ENCODE measurements around the gene ULK2.

Gene ULK2

DNA sequence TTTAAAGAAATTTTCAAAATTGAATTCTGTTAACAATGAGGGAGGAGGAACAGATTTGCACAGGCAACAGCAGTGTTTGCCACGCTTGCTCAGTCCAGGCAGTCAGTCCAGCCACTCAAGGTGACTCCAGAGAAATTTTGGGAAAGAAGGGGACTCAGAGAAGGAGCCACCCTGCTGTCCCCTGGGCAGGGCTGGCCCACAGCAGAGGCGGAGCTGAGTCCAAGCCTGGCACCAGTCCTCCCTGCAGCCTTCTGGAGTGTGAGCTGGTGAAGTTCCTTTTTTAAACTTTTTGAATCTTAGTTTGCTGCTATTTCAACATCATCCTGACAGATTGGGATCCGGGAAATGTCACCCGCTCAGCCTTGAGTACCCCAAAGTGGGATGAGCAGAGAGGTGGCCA, 136.9 kb downstream of the ULK2 start:
- DNase-seq (ENCODE audit: extremely low spot score) = no peak
- TF ChIP-seq BHLHE40 (IDR thresholded peaks at IDR 0.05; ENCODE audit: borderline replicate concordance) (no peak), ZNF384 (IDR thresholded peaks at IDR 0.05) (no peak), ARNT (IDR thresholded peaks at IDR 0.05) (no peak), HDGF (IDR thresholded peaks at IDR 0.05; ENCODE audit: borderline replicate concordance) (no peak), FOXA1 (IDR thresholded peaks at IDR 0.05) (no peak), FOXM1 (IDR thresholded peaks at IDR 0.05; ENCODE audit: borderline replicate concordance) (no peak), SP1 (IDR thresholded peaks at IDR 0.05) (no peak), TARDBP (IDR thresholded peaks at IDR 0.05) (no peak), FOXK2 (IDR thresholded peaks at IDR 0.05) (no peak), ELF4 (IDR thresholded peaks at IDR 0.05) (no peak), LEF1 (IDR thresholded peaks at IDR 0.05; ENCODE audit: borderline replicate concordance) (no peak)
- TF ChIP-seq, protein P1, sequence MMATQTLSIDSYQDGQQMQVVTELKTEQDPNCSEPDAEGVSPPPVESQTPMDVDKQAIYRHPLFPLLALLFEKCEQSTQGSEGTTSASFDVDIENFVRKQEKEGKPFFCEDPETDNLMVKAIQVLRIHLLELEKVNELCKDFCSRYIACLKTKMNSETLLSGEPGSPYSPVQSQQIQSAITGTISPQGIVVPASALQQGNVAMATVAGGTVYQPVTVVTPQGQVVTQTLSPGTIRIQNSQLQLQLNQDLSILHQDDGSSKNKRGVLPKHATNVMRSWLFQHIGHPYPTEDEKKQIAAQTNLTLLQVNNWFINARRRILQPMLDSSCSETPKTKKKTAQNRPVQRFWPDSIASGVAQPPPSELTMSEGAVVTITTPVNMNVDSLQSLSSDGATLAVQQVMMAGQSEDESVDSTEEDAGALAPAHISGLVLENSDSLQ (IDR thresholded peaks at IDR 0.05) = no peak
- ChIA-PET CTCF (no interaction called here), POLR2A (interaction anchor here (0.7 kb wide), 1 partner anchor 10 kb away, joined by 3 read pairs; no protein-coding TSS in a partner anchor)

DNA sequence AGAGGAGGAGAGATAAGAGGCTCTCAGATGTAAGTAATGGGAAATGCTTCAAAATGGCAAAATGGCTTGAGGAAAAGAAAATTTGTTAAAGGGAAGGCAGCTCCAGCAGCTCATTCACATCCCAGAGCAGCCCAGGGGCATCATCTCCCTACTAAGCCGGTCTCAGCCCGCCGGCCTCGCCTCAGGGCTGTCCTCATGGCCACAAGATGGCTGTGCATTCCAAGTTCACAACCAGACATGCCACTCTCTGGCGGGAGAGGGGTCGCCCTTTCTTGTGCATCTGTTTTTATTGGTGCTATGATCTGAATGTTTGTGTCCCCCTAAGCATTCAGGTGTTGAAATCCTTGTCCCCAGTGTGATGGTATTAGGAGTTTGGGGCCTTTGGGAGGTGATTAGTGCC, 137.8 kb downstream of the ULK2 start:
- CTCF ChIA-PET = no interaction called here
- TF ChIP-seq ARNT (IDR thresholded peaks at IDR 0.05) = no peak
- no peak for TF ChIP-seq TARDBP (IDR thresholded peaks at IDR 0.05)
- TF ChIP-seq HDGF (IDR thresholded peaks at IDR 0.05; ENCODE audit: borderline replicate concordance) = no peak
- TF ChIP-seq, protein P1 (IDR thresholded peaks at IDR 0.05) = no peak
- no peak for TF ChIP-seq FOXA1 (IDR thresholded peaks at IDR 0.05)
- no peak for TF ChIP-seq CTBP1 (IDR thresholded peaks at IDR 0.05; ENCODE audit: borderline replicate concordance)
- no peak for TF ChIP-seq FOXM1 (IDR thresholded peaks at IDR 0.05; ENCODE audit: borderline replicate concordance)
- POLR2A ChIA-PET = interaction anchor here (2.4 kb wide), 1 partner anchor 352 kb away, joined by 5 read pairs; the partner anchor contains the start of gene MAPK7
- DNase-seq (ENCODE audit: extremely low spot score) = no peak

DNA sequence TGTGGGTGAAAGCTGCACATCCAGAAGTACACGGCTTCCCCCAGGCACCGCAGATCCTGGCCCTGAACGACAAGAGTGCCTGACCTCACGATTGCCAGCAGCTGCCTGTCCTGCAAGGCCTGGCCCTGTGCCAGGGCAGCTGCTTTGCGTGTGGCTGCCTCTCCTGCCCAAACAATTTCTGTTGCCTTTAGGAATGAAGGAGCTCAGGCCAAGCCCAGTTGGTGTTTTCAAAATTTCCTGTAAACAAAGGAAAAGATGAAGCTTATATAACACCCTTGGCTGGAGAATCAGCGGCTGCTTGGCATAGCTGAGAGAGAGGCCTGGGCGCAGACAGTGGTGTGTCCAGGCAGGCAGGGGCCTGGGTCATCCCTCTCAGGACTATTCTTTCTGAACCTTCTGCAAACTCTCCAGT, 139.6 kb downstream of the ULK2 start:
- ChIA-PET CTCF (interaction anchor here (0.5 to 2.1 kb wide), 7 partner anchors 9 to 259 kb away, joined by 3 to 16 read pairs (median 4); no protein-coding TSS in a partner anchor), POLR2A (interaction anchor here (0.6 to 2.4 kb wide), 4 partner anchors 16 to 350 kb away, joined by 3 to 15 read pairs (median 8); partner anchors contain the start of genes ALDH3A2 and MAPK7)
- no peak for DNase-seq (ENCODE audit: extremely low spot score)
- TF ChIP-seq BHLHE40 (IDR thresholded peaks at IDR 0.05; ENCODE audit: borderline replicate concordance) (no peak), FOXK2 (IDR thresholded peaks at IDR 0.05) (no peak), CTBP1 (IDR thresholded peaks at IDR 0.05; ENCODE audit: borderline replicate concordance) (no peak), HDGF (IDR thresholded peaks at IDR 0.05; ENCODE audit: borderline replicate concordance) (no peak), SUZ12 (IDR thresholded peaks at IDR 0.05) (no peak), L3MBTL2 (conservative IDR thresholded peaks at IDR 0.05) (no peak), LEF1 (IDR thresholded peaks at IDR 0.05; ENCODE audit: borderline replicate concordance) (no peak)

DNA sequence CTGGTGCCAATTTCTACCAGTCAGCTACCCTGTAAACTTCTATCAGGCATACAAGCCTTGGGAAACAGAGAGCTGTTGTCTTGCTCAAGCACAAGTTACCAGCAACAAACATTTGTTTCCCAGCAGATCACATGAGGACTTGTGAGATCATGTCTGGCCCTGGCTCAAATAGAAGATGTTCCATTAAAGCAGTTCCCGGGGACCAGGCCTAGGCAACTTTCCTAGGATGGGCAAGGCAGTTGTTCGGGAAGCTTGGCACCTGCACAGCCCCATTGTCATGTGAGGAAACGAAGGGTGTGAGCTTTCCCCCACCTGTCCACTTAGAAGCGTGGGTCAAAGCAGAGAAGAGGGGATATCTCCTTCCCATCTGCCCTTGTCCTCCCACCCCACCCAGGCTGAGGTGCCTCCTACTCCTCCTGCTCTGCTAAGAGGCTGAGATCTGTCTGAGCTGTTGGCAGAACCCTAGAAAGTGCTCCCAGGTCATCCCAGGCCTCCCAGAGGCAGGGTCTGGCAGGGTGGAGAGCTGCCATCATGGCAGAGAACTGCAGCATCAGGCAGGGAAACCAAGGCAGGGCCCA, 140.1 kb downstream of the ULK2 start:
- POLR2A ChIA-PET = interaction anchor here (0.6 to 2.4 kb wide), 4 partner anchors 17 to 350 kb away, joined by 3 to 15 read pairs (median 8); partner anchors contain the start of genes ALDH3A2 and MAPK7
- TF ChIP-seq, protein P1 (IDR thresholded peaks at IDR 0.05) = no peak
- TF ChIP-seq FOXA1 (IDR thresholded peaks at IDR 0.05) (no peak), ZNF384 (IDR thresholded peaks at IDR 0.05) (no peak), FOXK2 (IDR thresholded peaks at IDR 0.05) (no peak), SP1 (IDR thresholded peaks at IDR 0.05) (no peak), ARNT (IDR thresholded peaks at IDR 0.05) (no peak), BHLHE40 (IDR thresholded peaks at IDR 0.05; ENCODE audit: borderline replicate concordance) (no peak), FOXM1 (IDR thresholded peaks at IDR 0.05; ENCODE audit: borderline replicate concordance) (no peak), ELF4 (IDR thresholded peaks at IDR 0.05) (no peak), LEF1 (IDR thresholded peaks at IDR 0.05; ENCODE audit: borderline replicate concordance) (no peak), L3MBTL2 (conservative IDR thresholded peaks at IDR 0.05) (no peak), CTBP1 (IDR thresholded peaks at IDR 0.05; ENCODE audit: borderline replicate concordance) (no peak), HDGF (IDR thresholded peaks at IDR 0.05; ENCODE audit: borderline replicate concordance) (no peak), SUZ12 (IDR thresholded peaks at IDR 0.05) (no peak), NFRKB (IDR thresholded peaks at IDR 0.05) (no peak), TARDBP (IDR thresholded peaks at IDR 0.05) (no peak)
- CTCF ChIA-PET = interaction anchor here (0.5 to 2.1 kb wide), 7 partner anchors 9 to 259 kb away, joined by 3 to 16 read pairs (median 4); no protein-coding TSS in a partner anchor
- no peak for DNase-seq (ENCODE audit: extremely low spot score)

DNA sequence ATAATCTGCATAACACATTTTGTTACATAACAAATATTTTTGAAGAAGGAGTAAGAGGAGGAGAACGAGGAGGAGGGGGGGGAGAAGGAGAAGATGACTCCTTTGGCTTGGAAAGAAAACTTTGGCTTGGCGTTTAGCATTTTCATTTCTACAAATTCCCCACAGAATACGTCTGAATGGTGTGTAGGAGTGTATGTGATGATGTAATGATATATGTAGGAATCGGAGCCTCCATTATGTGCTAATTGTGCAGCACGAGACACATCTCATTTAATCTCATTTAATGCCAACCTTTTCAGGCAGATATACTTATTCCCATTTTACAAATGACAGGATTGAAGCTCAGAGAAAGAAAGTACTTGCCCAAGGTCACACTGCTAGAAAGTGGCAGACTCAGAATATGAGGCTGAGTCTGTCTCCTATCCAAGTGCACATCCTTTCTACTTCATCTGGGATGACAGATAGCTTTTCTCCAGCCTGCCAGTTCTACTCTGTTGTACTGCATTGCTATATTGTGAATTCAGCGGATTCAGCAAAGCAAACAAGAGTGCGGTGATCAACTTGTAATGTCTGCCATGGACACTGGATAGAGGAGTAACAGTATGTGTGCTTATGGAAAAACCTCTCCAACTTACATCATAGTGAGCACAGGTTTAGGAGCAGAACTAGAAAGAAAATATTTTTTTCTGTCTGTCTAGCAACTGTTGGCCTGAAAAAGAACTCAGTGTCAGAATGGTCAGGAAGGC, 140.9 kb downstream of the ULK2 start:
- CTCF ChIA-PET = interaction anchor here (0.6 to 2.1 kb wide), 4 partner anchors 18 to 50 kb away, joined by 3 to 16 read pairs (median 6); no protein-coding TSS in a partner anchor
- DNase-seq (ENCODE audit: extremely low spot score) = no peak
- POLR2A ChIA-PET = interaction anchor here (2.1 kb wide), 1 partner anchor 78 kb away, joined by 15 read pairs; the partner anchor contains the start of gene ALDH3A2
- TF ChIP-seq L3MBTL2 (conservative IDR thresholded peaks at IDR 0.05) = no peak
- no peak for TF ChIP-seq ARNT (IDR thresholded peaks at IDR 0.05)
- TF ChIP-seq NFRKB (IDR thresholded peaks at IDR 0.05) = no peak
- no peak for TF ChIP-seq HDGF (IDR thresholded peaks at IDR 0.05; ENCODE audit: borderline replicate concordance)
- no peak for TF ChIP-seq FOXA1 (IDR thresholded peaks at IDR 0.05)
- no peak for TF ChIP-seq LEF1 (IDR thresholded peaks at IDR 0.05; ENCODE audit: borderline replicate concordance)
- no peak for TF ChIP-seq SUZ12 (IDR thresholded peaks at IDR 0.05)
- TF ChIP-seq FOXK2 (IDR thresholded peaks at IDR 0.05) = no peak
- TF ChIP-seq, protein P1 (IDR thresholded peaks at IDR 0.05) = no peak
- no peak for TF ChIP-seq TARDBP (IDR thresholded peaks at IDR 0.05)
- TF ChIP-seq ELF4 (IDR thresholded peaks at IDR 0.05) = no peak
- no peak for TF ChIP-seq FOXM1 (IDR thresholded peaks at IDR 0.05; ENCODE audit: borderline replicate concordance)
- TF ChIP-seq ZNF384 (IDR thresholded peaks at IDR 0.05) = no peak
- TF ChIP-seq SP1 (IDR thresholded peaks at IDR 0.05) = no peak
- TF ChIP-seq BHLHE40 (IDR thresholded peaks at IDR 0.05; ENCODE audit: borderline replicate concordance) = no peak
- no peak for TF ChIP-seq CTBP1 (IDR thresholded peaks at IDR 0.05; ENCODE audit: borderline replicate concordance)

All from HEK293T (cell line).